GM21825 (cell line): Measurements from ENCODE around the gene OR2D3.
A peak's percentile ranks its signal among the peaks of the same experiment; 100 is the strongest.
"Not testable (repeated sequence)": the region's sequence is repeated elsewhere in the genome, so short reads cannot be mapped to it uniquely, and the experiment has no call there.

ENCODE experiments used
- ATAC-seq: cut with Tn5 transposase; IDR thresholded peaks from one replicate; pipeline ENCODE4 v1.9.1; 2021; ENCODE audit warnings: mild to moderate bottlenecking, moderate library complexity; ENCODE audit not compliant: unreplicated experiment

OR2D3 gene, protein sequence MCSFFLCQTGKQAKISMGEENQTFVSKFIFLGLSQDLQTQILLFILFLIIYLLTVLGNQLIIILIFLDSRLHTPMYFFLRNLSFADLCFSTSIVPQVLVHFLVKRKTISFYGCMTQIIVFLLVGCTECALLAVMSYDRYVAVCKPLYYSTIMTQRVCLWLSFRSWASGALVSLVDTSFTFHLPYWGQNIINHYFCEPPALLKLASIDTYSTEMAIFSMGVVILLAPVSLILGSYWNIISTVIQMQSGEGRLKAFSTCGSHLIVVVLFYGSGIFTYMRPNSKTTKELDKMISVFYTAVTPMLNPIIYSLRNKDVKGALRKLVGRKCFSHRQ

DNA sequence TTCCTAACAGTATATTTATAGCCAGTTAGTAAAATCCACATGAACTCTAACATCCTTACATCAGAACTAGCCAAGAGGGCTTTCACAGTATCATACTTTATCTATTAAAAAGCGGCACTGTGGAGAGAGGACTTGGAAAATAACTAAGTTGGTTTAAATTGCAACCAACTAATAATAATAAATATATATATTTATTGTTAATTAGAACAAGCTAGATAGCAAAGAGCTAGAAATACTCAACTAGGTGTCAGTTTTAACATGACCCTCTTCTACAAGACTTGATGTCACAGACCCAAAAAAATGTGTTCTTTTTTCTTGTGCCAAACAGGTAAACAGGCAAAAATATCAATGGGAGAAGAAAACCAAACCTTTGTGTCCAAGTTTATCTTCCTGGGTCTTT lies at the start of gene OR2D3:
OR2D3 (plus strand) TSS at position 301 of the 400 bp plus-strand sequence; CDS start at position 301, 0 bp downstream.
- no peak for ATAC-seq

DNA sequence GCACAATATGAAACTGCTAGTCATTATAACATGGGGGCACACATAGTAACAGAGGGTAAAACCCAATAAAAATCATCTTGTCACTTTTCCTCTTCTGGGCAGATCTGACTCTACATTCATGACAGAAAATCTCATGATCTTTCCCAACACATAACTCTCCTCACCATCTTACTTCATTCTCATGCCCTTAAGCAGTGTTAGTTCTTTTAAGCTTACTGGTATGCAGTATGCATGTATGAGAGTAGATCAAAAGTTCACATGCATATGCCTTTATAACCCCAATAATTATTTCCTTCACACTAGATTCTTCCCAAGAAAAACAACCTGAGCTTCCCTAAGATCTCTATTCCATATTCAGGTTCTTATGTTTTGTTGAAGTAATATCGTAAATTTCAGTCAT lies 49.5 kb upstream of the OR2D3 start:
- ATAC-seq: no peak

DNA sequence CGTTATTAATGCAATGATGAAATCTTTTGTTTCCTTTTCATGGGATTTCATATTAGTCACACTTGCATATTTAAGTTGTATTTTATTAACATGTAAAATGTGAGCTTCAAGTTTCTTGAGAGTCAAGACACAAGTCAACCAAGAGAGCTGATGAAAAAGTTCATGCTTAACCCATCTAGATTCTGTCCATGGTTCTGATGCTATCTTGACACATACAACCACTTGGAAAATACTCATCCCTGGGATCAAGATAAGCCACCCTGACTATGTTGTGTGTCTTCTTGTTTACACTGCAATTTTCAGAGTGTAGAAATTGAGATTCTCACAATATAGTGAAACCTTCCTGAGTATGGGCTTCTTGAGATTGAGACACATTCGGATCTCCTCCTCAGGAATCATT lies 45.0 kb upstream of the OR2D3 start:
- no peak for ATAC-seq

DNA sequence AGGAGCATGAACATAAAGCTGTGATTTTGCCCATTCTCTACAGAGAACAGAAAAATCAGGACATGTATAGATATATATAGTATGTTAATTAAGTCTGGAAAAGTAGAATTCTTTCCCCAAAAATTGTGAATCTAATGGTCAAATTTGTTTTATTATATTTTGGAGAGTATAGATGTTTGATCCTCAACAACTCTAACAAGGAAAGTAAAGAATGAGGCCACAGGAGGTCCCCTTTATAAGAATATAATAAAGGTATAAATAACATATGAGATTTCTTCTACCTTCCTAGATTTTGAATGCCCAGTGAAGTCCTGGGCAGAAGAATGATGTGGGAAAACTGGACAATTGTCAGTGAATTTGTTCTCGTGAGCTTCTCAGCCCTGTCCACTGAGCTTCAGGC lies 44.5 kb upstream of the OR2D3 start, which contains the start of gene OR10A4:
OR10A4 (plus strand) TSS at position 301 of the 400 bp plus-strand sequence; CDS start at position 324, 23 bp downstream.
- ATAC-seq: no peak

DNA sequence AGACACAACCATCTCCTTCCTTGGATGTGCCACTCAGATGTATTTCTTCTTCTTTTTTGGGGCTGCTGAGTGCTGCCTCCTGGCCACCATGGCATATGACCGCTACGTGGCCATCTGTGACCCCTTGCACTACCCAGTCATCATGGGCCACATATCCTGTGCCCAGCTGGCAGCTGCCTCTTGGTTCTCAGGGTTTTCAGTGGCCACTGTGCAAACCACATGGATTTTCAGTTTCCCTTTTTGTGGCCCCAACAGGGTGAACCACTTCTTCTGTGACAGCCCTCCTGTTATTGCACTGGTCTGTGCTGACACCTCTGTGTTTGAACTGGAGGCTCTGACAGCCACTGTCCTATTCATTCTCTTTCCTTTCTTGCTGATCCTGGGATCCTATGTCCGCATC lies 43.9 kb upstream of the OR2D3 start:
- ATAC-seq: no peak

DNA sequence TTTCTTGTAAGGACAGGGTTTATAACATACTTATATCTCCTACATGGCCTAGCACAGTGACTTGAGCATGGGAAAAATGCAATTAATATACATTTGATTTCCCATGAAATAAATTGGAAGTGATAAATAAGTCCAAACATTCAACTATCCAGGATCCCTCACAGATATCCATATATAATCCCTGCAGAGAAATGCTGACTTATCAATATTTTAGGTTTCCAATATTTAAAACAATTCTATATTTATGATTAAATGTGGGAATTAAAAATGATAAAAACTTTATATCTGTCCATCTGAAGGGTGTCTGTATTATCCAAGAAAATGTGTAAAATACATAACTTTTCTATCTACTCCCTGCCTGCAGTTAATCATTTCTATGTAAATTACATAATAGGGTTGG lies 38.1 kb upstream of the OR2D3 start:
- ATAC-seq: no peak

DNA sequence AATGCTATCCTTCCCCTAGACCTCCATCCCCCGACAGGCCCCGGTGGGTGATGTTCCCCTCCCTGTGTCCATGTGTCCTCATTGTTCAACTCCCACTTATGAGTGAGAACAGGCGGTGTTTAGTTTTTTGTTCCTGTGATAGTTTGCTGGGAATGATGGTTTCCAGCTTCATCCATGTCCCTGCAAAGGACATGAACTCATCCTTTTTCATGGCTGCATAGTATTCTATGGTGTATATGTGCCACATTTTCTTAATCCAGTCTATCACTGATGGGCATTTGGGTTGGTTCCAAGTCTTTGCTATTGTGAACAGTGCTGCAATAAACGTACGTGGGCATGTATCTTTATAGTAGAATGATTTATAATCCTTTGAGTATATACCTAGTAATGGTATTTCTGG lies 33.1 kb upstream of the OR2D3 start:
- not testable (repeated sequence) for ATAC-seq

DNA sequence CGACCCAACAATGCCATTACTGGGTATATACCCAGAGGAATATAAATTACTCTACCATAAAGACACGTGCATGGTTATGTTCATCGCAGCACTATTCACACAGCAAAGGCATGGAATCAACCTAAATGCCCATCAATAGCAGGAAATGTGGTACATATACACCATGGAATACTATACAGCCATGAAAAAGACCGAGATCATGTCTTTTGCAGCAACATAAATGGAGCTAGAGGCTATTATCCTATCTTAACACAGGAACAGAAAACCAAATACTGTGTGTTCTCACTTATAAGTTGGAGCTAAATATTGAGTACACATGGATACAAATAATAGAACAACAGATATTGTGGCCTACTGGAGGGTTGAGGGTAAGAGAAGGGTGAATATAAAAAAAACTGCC lies 32.0 kb upstream of the OR2D3 start:
- no peak for ATAC-seq

DNA sequence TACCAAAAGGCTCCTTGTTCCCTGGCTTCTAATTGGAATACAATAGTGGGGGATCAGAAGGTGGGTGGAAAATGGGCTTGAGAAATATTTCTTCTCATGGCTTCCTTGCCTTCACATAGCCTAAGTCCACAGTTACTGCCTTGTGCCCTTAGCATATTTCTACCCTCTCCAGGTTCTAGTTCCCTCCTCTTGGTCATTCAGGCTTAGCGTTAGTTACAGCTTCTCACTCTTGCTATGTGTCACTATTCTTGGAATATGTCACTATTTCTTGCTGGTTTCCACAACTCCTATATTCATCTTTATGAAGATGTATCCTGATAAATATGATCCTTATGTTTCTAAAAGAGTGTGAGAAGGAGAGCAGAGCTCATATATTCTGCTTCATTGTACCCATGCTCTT lies 31.0 kb upstream of the OR2D3 start:
- ATAC-seq: no peak

DNA sequence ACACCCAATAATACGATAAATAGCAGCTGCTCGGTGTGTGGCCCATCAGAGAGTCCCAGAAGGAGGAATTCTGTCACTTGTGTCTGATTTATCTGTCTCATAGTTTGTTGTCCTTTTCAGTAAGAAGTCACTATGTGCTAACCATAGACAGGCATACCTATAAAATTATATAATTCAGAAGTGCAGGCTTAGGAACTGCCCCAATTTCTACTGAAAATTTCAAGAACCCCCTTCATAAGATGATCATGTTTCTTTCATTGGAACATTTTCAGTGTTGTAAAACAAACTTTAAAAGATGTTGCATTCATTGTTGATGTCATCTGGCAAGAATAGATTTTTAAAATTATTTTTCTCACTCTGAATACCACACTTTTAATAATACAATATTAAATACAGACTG lies 28.4 kb upstream of the OR2D3 start, which contains the start of gene OR2D2:
OR2D2 (minus strand) TSS at position 101 of the 400 bp plus-strand sequence; CDS start at position 101, 0 bp downstream.
- ATAC-seq: no peak

DNA sequence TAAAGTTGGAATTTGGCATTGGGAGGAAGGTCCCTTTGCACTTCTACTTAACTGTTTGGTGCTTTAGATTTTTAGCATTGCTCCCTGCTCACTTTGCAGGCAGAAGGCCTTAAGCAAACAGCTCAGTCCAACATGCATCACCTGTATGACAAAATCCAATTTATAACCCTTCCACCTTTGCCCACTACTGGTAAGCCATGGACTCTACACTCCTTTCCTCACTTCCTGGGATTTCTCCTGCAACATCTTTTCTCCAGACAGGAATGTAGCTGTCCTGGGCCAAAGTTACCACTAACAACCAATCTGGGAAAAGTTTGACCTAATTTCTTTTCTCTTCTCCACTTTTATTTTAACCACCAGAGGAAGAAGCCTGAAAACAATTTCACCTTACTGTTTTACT lies 26.7 kb upstream of the OR2D3 start:
- ATAC-seq: no peak

DNA sequence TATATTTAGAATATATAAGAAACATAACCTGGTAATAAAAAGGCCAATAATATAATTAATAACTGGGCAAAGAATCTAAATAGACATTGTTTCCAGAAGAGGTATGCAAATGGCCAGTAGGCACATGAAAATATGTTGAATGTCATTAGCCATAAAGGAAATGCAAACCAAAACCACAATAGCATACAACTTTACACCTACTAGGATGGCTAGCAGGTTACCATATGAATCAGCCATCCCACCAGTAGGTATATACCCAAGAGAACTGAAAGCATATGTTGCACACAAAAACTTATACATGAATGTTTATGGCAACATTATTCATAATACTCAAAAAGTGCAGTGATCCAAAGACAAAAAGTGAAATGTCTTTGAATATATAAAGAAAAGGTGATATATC lies 25.8 kb upstream of the OR2D3 start:
- peak; percentile 93 for ATAC-seq

DNA sequence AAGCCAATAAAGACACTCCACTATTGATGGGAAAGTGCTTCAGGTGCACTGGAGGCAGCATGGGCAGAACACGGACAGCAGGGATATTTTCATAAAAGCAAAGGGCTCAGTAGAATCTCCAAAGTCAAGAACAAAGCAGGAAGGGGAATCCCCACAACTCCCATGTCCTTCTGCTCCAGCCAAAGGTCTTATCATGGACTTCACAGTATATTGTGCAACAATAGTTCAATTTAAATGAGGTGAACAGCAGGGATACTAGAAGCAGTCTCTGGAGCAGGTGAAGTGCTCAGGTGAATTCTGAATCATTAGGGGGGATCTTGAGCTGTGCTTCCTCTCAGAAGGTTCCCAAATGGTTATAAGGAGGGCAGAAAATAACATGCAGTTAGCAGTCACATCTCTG lies 21.9 kb upstream of the OR2D3 start:
- no peak for ATAC-seq

DNA sequence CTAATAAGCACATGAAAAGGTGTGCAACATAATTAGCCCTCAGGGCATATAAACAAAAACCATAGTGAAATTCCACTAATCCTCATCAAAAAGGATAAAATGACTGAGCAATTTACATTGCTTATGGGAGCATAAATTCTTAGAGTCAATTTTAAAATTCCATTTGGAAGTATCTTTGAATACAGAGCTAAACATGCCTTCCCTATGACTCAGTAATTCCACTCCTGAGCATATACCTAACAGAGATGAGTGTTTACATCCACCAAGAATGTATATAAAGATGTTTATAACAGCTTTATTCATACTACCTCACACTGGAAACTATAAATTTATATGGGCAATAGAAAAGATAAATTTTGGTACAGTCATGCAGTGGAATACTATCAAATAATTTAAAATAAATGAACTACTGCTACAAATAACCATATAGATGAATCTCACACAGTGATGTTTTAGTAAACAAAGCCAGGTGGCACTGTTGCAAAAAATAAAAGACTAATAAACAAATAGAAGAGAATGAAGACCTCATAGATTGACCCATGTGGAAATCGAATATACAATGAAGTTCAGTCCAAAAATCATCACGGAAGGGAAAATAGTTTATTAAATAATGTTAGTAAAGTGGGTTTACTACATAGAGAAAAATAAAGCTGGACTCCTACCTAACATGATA lies 20.3 kb upstream of the OR2D3 start:
- no peak for ATAC-seq

DNA sequence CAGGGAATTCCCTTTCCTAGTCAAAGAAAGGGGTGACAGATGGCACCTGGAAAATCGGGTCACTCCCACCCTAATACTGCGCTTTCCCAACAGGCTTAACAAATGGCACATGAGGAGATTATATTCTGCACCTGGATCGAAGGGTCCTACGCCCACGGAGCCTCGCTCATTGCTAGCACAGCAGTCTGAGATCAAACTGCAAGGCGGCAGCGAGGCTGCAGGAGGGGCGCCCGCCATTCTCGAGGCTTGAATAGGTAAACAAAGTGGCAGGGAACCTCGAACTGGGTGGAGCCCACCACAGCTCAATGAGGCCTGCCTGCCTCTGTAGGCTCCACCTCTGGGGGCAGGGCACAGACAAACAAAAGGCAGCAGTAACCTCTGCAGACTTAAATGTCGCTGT lies 16.0 kb upstream of the OR2D3 start:
- ATAC-seq: not testable (repeated sequence)

DNA sequence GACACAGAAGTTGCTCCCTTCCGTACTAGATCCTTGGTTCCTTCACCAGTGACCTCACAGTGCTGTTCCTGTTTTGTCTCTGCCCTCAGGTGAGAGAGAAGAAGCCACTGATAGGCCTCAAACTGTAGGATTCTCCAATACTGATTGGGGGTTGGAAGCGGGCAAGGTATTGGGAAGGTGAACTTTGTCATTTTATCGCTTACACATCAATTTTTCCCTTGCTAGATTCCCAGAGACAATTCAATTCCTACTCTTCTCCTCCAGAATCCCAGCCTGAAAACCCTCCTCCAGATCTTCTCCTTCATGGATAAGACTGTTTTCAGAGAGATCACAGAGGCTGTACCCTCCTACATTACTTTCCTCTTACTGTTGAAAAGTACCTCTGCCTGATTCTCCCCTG lies 9.4 kb upstream of the OR2D3 start:
- ATAC-seq: no peak

DNA sequence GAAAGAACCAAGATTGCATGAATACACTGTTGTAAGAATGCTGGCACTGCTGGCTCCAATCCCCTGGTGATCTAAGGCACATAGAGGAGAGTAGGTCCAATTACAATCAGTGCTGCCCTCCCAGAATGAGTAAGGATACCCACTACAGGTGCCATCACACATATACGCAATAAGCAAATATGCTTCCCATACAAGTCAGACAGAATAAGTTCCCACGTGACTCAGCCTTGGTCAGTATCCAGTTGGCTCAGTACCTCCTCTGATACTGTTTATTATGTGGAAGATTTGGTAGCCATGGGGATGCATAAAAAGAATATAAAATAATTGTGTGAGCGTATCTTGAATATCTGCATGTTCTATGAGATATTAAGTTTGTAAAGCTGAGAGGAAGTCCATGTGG lies 8.9 kb upstream of the OR2D3 start:
- ATAC-seq: no peak

DNA sequence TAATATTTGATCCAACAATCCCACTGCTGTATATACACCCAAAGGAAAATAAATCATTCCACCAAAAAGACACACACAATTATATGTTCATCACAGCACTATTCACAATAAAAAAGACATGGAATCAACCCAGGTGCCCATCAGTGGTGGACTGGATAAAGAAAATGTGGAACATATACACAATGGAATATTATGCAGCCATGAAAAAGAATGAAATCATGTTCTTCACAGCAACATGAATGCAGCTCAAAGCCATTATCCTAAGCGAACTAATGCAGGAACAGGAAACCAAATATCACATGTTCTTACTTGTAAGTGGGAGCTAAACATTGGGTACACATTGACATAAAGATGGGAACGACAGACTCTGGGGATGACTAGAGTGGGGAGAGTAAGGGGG lies 1.1 kb upstream of the OR2D3 start:
- no peak for ATAC-seq

DNA sequence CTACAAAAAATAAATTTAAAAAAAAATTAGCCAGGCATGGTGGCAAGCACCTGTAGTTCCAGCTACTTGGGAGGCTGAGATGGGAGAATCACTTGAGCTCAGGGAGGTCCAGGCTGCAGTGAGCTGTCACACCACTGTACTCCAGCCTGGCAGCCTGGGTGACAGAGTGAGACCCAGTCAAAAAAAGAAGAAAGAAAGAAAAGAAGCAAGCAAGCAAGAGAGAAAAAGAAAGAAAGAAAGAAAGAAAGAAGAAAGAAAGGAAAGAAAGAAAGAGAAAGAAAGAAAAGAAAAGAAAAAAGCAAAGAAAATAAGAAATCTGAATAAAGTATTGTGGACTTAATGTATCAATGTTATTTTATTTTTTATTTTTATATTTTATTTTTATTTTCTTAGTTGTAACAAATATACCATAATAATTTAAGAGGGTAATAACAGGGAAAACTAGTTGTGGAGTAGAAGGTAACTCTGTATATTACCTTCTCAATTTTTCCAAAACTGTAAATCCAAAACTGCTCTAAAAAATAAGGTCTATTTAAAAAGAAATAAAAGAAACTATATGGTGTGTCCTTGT lies 4.3 kb downstream of the OR2D3 start:
- ATAC-seq: no peak

DNA sequence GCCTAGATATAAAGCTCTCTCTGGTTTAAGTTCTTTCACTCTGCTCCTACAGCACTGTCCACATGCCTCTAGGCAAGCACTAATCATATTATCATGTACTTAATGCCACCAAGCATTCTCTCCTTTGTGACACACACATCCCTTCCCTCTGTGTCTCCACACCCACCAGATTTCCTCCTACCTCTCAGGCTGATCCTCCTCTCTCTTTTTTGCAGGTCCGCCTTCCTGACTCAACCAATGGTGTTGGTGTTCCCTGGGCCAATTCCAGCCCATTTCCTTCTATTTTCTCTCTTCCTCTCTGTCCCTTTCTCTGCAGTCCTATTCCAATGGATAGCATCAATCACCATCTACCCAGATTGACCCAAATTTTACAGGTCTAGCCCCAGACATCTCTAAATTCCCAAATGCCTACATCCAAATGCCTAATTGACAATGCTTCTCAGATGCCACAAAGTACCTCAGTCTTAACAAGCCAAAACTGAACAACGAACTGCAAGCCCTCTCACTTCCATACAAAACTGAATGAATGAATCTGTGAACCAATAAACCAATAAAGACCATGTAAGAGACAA lies 4.9 kb downstream of the OR2D3 start:
- ATAC-seq: no peak

DNA sequence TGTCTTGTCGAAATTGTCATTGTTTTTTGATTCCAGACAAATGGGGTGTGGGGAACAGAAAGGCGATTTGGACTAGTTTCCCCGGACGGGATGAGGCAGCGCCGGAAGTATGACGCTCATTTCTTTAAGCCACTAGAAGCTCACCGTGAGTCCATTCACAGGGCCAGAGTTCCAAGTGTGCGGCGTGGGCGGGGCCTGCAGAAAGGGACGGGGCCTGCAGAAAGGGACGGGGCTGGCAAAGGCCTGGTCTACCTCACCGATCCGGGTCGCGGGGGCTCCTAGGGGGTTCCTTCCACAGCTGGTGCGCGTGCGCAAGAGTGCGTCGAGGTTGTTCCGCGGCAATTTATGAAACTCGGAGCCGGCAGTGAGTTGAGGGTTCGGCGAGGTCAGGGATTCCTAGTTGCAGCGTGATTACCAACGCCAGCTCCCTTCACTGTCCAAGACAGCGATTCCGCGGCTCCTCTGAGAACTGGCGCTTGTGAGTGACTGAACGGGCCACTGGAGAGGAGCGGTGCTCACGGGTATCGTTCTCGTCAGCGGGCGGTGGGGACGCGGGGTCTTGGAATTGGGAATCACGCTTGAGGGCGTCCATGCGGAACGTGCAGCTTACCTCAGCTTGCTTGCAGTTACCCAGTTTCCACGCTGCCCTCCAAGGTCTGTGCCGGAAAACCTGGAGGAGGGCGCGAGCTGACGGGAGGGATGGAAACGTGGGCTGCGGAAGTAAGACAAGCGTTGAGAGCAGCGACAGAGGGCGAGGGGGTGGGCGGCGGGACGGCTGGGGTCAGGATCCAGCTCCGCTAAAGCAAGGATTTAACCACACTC lies 5.6 kb downstream of the OR2D3 start, which contains the start of gene ZNF215:
ZNF215 (plus strand) TSS at position 219 of the 822 bp plus-strand sequence. CDS start 5,847 bp downstream, outside the sequence.
- peak; percentile 64 for ATAC-seq
